ENCODE data around the gene HCN2.

- TF ChIP-seq CTCF (IDR thresholded peaks at IDR 0.05) (no peak), POLR2A (IDR thresholded peaks at IDR 0.05) (no peak)
Observed at GRCh38 chr19:570937-571565, 18.6 kb upstream of the HCN2 start.
